ENCODE measurements around the gene FLNB.

The FLNB gene

GRCh38 chr3:58106640-58107039 is 98.4 kb downstream of the FLNB start:
- ATAC-seq = no peak
- no peak for TF ChIP-seq TOX (CRISPR knock-in tag; IDR thresholded peaks at IDR 0.05; ENCODE audit: borderline replicate concordance)
- TF ChIP-seq BACH2 (CRISPR knock-in tag; IDR thresholded peaks at IDR 0.05; ENCODE audit: borderline replicate concordance) = no peak
- no peak for TF ChIP-seq RARB (CRISPR knock-in tag; IDR thresholded peaks at IDR 0.05)
- no peak for TF ChIP-seq PPARA (CRISPR knock-in tag; IDR thresholded peaks at IDR 0.05; ENCODE audit: borderline replicate concordance)
- TF ChIP-seq ZC3H10 (CRISPR knock-in tag; IDR thresholded peaks at IDR 0.05) = no peak
- no peak for TF ChIP-seq SNAI2 (CRISPR knock-in tag; IDR thresholded peaks at IDR 0.05)
- TF ChIP-seq OSR1 (CRISPR knock-in tag; IDR thresholded peaks at IDR 0.05) = no peak
- TF ChIP-seq ZNF70 (CRISPR knock-in tag; IDR thresholded peaks at IDR 0.05) = no peak
- no peak for TF ChIP-seq CSRNP3 (CRISPR knock-in tag; IDR thresholded peaks at IDR 0.05)
- TF ChIP-seq ZFP3 (CRISPR knock-in tag; IDR thresholded peaks at IDR 0.05) = no peak
- no peak for TF ChIP-seq PATZ1 (CRISPR knock-in tag; IDR thresholded peaks at IDR 0.05; ENCODE audit: borderline replicate concordance)
- TF ChIP-seq ZNF565 (CRISPR knock-in tag; conservative IDR thresholded peaks at IDR 0.05; ENCODE audit: low read depth) = no peak
- TF ChIP-seq CREB5 (CRISPR knock-in tag; IDR thresholded peaks at IDR 0.05; ENCODE audit: low read depth) = no peak
- TF ChIP-seq ZNF8 (CRISPR knock-in tag; IDR thresholded peaks at IDR 0.05) = no peak
- TF ChIP-seq ARNTL (CRISPR knock-in tag; IDR thresholded peaks at IDR 0.05; ENCODE audit: borderline replicate concordance, low read depth) = no peak
- TF ChIP-seq TCF4 (CRISPR knock-in tag; IDR thresholded peaks at IDR 0.05; ENCODE audit: borderline replicate concordance) = no peak

- TF ChIP-seq ZNF8 (CRISPR knock-in tag; IDR thresholded peaks at IDR 0.05) (no peak), OSR1 (CRISPR knock-in tag; IDR thresholded peaks at IDR 0.05) (no peak), ARNTL (CRISPR knock-in tag; IDR thresholded peaks at IDR 0.05; ENCODE audit: borderline replicate concordance, low read depth) (no peak), RARB (CRISPR knock-in tag; IDR thresholded peaks at IDR 0.05) (no peak), PATZ1 (CRISPR knock-in tag; IDR thresholded peaks at IDR 0.05; ENCODE audit: borderline replicate concordance) (no peak), GLIS3 (CRISPR knock-in tag; IDR thresholded peaks at IDR 0.05) (no peak), CSDC2 (CRISPR knock-in tag; IDR thresholded peaks at IDR 0.05) (no peak), ZNF70 (CRISPR knock-in tag; IDR thresholded peaks at IDR 0.05) (no peak), SNAI2 (CRISPR knock-in tag; IDR thresholded peaks at IDR 0.05) (no peak), ISL1 (CRISPR knock-in tag; IDR thresholded peaks at IDR 0.05) (no peak), CREB5 (CRISPR knock-in tag; IDR thresholded peaks at IDR 0.05; ENCODE audit: low read depth) (no peak), ZFP30 (CRISPR knock-in tag; IDR thresholded peaks at IDR 0.05) (no peak), TOX (CRISPR knock-in tag; IDR thresholded peaks at IDR 0.05; ENCODE audit: borderline replicate concordance) (no peak), TSHZ2 (CRISPR knock-in tag; IDR thresholded peaks at IDR 0.05) (no peak), BACH2 (CRISPR knock-in tag; IDR thresholded peaks at IDR 0.05; ENCODE audit: borderline replicate concordance) (no peak), ZFP3 (CRISPR knock-in tag; IDR thresholded peaks at IDR 0.05) (no peak), TCF4 (CRISPR knock-in tag; IDR thresholded peaks at IDR 0.05; ENCODE audit: borderline replicate concordance) (no peak)
- ATAC-seq = no peak
Measured at GRCh38 chr3:58107597-58107996, 99.4 kb downstream of the FLNB start.

All from SK-N-SH treated with all-trans-retinoic acid at 6 μM for 48 hours (cell line).